Esophagus (tissue), 2 donors: ENCODE data around the gene PDE12. TPM values are rescaled to one million over a fixed set of nuclear protein-coding genes. Genes with fewer than 3 reads are reported as not detected.

Source experiments
- H3K27ac ChIP-seq, 2 donors: one replicate each; pipeline ENCODE4 v1.5.1; 2013; ENCODE audit warnings: low read depth in 2 of 2, mild to moderate bottlenecking in 2 of 2, inconsistent platforms in 1 of 2, low read length in 1 of 2, moderate library complexity in 1 of 2
- H3K27me3 ChIP-seq, 2 donors: one replicate each; pipeline ENCODE4 v1.6.1; 2013; ENCODE audit warnings: low read length in 2 of 2, control low read depth in 1 of 2, mild to moderate bottlenecking in 1 of 2; ENCODE audit not compliant: insufficient read depth in 2 of 2, control insufficient read depth in 1 of 2
- H3K36me3 ChIP-seq, 2 donors: one replicate each; pipeline ENCODE4 v1.6.1; 2013; ENCODE audit warnings: low read length in 1 of 2; ENCODE audit not compliant: control insufficient read depth in 2 of 2, insufficient read depth in 2 of 2
- H3K4me1 ChIP-seq, 2 donors: one replicate each; pipeline ENCODE4 v1.6.1; 2013; ENCODE audit warnings: low read length in 1 of 2; ENCODE audit not compliant: control insufficient read depth in 2 of 2, insufficient read depth in 2 of 2
- H3K4me3 ChIP-seq, 2 donors: one replicate each; pipeline ENCODE4 v1.5.1; 2013; ENCODE audit warnings: low read length in 2 of 2, mild to moderate bottlenecking in 2 of 2, low read depth in 1 of 2, moderate library complexity in 1 of 2
- H3K9me3 ChIP-seq, 2 donors: one replicate each; pipeline ENCODE4 v1.6.1; 2013; ENCODE audit warnings: mild to moderate bottlenecking in 2 of 2, low read depth in 1 of 2, low read length in 1 of 2, moderate library complexity in 1 of 2; ENCODE audit not compliant: control insufficient read depth in 2 of 2, insufficient read depth in 1 of 2
- WGBS, 2 donors: extraction: QIAGEN DNeasy Blood & Tissue Kit; methylation state at CpG; one replicate each; pipeline ENCODE4 v1.1.7; 2013; 5-methylcytosine and 5-hydroxymethylcytosine counted together
- polyA plus RNA-seq, 2 donors: library from polyadenylated mRNA; stranded (reverse); fragments of 200-250 nt; gene quantifications; one replicate each; pipeline ENCODE4 v1.2.3, GENCODE V29; 2013
- donor health status: healthy with polysubstance abuse.
- donor health status: Bipolar disorder and iron deficiency.

Gene PDE12
- polyA plus RNA-seq, 2 donors: 3.0 to 7.7 TPM

GRCh38 chr3:57582474-57583168 is 26.5 kb downstream of the PDE12 start:
- no peak overlapping the region for H3K4me3 ChIP-seq
- H3K27ac ChIP-seq: no peak overlapping the region
- no peaks in the 10 kb centered on the region for H3K27me3 ChIP-seq
- no peaks in the 10 kb centered on the region for H3K4me1 ChIP-seq
- H3K9me3 ChIP-seq: no peaks in the 10 kb centered on the region
- peaks cover 0 to 9% of the 10 kb centered on the region in 2 donors for H3K36me3 ChIP-seq
- WGBS, 2 donors: 84 to 86% methylated on average over 6 to 7 of the region's 7 CpGs

GRCh38 chr3:57583544-57583943 is 27.5 kb downstream of the PDE12 start:
- no peak overlapping the region for H3K27ac ChIP-seq
- no peaks in the 10 kb centered on the region for H3K9me3 ChIP-seq
- no peak overlapping the region for H3K4me3 ChIP-seq
- no peaks in the 10 kb centered on the region for H3K4me1 ChIP-seq
- WGBS, 2 donors: 75 to 91% methylated on average over 2 of the region's 2 CpGs
- peaks cover 0 to 3% of the 10 kb centered on the region in 2 donors for H3K36me3 ChIP-seq
- H3K27me3 ChIP-seq: no peaks in the 10 kb centered on the region

- Histone ChIP-seq H3K4me3 (no peak overlapping the region), H3K36me3 (no peaks in the 10 kb centered on the region), H3K9me3 (no peaks in the 10 kb centered on the region), H3K4me1 (no peaks in the 10 kb centered on the region), H3K27ac (no peak overlapping the region), H3K27me3 (no peaks in the 10 kb centered on the region)
- 72 to 76% methylated on average over 6 of the region's 6 CpGs for WGBS, 2 donors
Measured at GRCh38 chr3:57586778-57587177, 30.7 kb downstream of the PDE12 start.

GRCh38 chr3:57587905-57588304 is 31.8 kb downstream of the PDE12 start:
- 68 to 85% methylated on average over 2 of the region's 2 CpGs for WGBS, 2 donors
- no peaks in the 10 kb centered on the region for H3K4me1 ChIP-seq
- H3K27me3 ChIP-seq: no peaks in the 10 kb centered on the region
- H3K36me3 ChIP-seq: no peaks in the 10 kb centered on the region
- no peak overlapping the region for H3K27ac ChIP-seq
- no peak overlapping the region for H3K4me3 ChIP-seq
- H3K9me3 ChIP-seq: no peaks in the 10 kb centered on the region

GRCh38 chr3:57592306-57592705 is 36.2 kb downstream of the PDE12 start:
- WGBS, 2 donors: 61 to 67% methylated on average over 6 of the region's 6 CpGs

GRCh38 chr3:57594144-57594543 is 38.1 kb downstream of the PDE12 start:
- Histone ChIP-seq H3K36me3 (no peaks in the 10 kb centered on the region), H3K4me1 (no peaks in the 10 kb centered on the region), H3K27ac (no peak overlapping the region), H3K4me3 (no peak overlapping the region), H3K9me3 (no peaks in the 10 kb centered on the region), H3K27me3 (no peaks in the 10 kb centered on the region)
- WGBS, 2 donors: 63 to 81% methylated on average over 4 of the region's 4 CpGs

More at GRCh38 chr3:57592306-57592705, 36.2 kb downstream of the PDE12 start:
- Histone ChIP-seq H3K36me3 (no peaks in the 10 kb centered on the region), H3K4me1 (no peaks in the 10 kb centered on the region), H3K9me3 (no peaks in the 10 kb centered on the region), H3K27ac (no peak overlapping the region), H3K4me3 (no peak overlapping the region), H3K27me3 (no peaks in the 10 kb centered on the region)

- no peaks in the 10 kb centered on the region for H3K36me3 ChIP-seq
- peak overlapping the region in 1 of 2 donors; percentile 86 for H3K4me3 ChIP-seq
- 29 to 38% methylated on average over 5 of the region's 5 CpGs for WGBS, 2 donors
- no peak overlapping the region for H3K27ac ChIP-seq
- H3K27me3 ChIP-seq: no peaks in the 10 kb centered on the region
- H3K9me3 ChIP-seq: no peaks in the 10 kb centered on the region
- H3K4me1 ChIP-seq: no peaks in the 10 kb centered on the region
Measured at GRCh38 chr3:57594576-57594975, 38.5 kb downstream of the PDE12 start.

GRCh38 chr3:57596495-57597126 is 40.5 kb downstream of the PDE12 start:
- H3K27ac ChIP-seq: peak overlapping the region; percentile 96 to 100
- peak overlapping the region; percentile 86 to 87 for H3K4me3 ChIP-seq
- no peaks in the 10 kb centered on the region for H3K9me3 ChIP-seq
- H3K36me3 ChIP-seq: no peaks in the 10 kb centered on the region
- H3K27me3 ChIP-seq: no peaks in the 10 kb centered on the region
- WGBS, 2 donors: 0 to 1% methylated on average over 31 of the region's 31 CpGs
- H3K4me1 ChIP-seq: no peaks in the 10 kb centered on the region

GRCh38 chr3:57597127-57597923 is 41.3 kb downstream of the PDE12 start, which contains the start of gene ARF4:
Gene ARF4, minus strand, starts transcription at chr3:57597344. Its CDS starts 204 bp downstream, at chr3:57597140.
- peak within 1 kb of the TSS; percentile 97 to 100 for H3K27ac ChIP-seq
- WGBS, 2 donors: 0% methylated on average over 55 to 67 of the region's 67 CpGs
- no peaks in the 10 kb centered on the region for H3K9me3 ChIP-seq
- no peaks in the 10 kb centered on the region for H3K36me3 ChIP-seq
- H3K4me3 ChIP-seq: peak within 1 kb of the TSS; percentile 86 to 87
- H3K27me3 ChIP-seq: no peaks in the 10 kb centered on the region
- no peaks in the 10 kb centered on the region for H3K4me1 ChIP-seq
